H1 (cell line): ENCODE measurements around the gene LCA5L. TPM values are rescaled to one million over a fixed set of nuclear protein-coding genes. Genes with fewer than 3 reads are reported as not detected.

ENCODE experiments used
- CTCF ChIA-PET: fragments of 300-600 bp; sonication (Branson Sonifier 250); formaldehyde crosslinking; loops from one replicate; lab custom pipeline; 2021; ENCODE audit not compliant: partially characterized antibody; lab: Charles Lee
- POLR2A ChIA-PET: fragments of 300-600 bp; sonication (Branson Sonifier 250); formaldehyde crosslinking; loops from one replicate; lab custom pipeline; 2021; ENCODE audit warnings: inconsistent platforms; ENCODE audit not compliant: partially characterized antibody; lab: Charles Lee
- DNase-seq, 2 experiments: peaks; one replicate each; pipeline versions ENCODE4 v3.0.0 to v3.0.0-alpha.2; 2010 to 2022; ENCODE audit warnings: low spot score in 2 of 2, low read depth in 1 of 2, mixed read lengths in 1 of 2
- FAIRE-seq: peaks from 2 replicates; lab custom pipeline; 2011; peaks lifted over from hg19 to GRCh38; lab: Jason Lieb, UNC
- H2AFZ ChIP-seq: 2 replicates; pipeline ENCODE4 v1.8.1; 2012; ENCODE audit warnings: low read length, inconsistent platforms
- H2AK5ac ChIP-seq: 2 replicates; pipeline ENCODE4 v1.6.1; 2013; ENCODE audit warnings: low read depth, low read length
- H2BK120ac ChIP-seq: replicated peaks from 2 replicates; pipeline ENCODE3; 2013; ENCODE audit warnings: low read depth, low read length, inconsistent platforms
- H2BK12ac ChIP-seq: 2 replicates; pipeline ENCODE4 v1.6.1; 2013; ENCODE audit warnings: low read depth, low read length
- H2BK15ac ChIP-seq: 2 replicates; pipeline ENCODE4 v1.6.1; 2013; ENCODE audit warnings: low read length
- H2BK20ac ChIP-seq: 2 replicates; pipeline ENCODE4 v1.6.1; 2013; ENCODE audit warnings: low read length
- H2BK5ac ChIP-seq: 2 replicates; pipeline ENCODE4 v1.6.1; 2013; ENCODE audit warnings: low read depth, low read length
- H3K14ac ChIP-seq: 2 replicates; pipeline ENCODE4 v1.6.1; 2013; ENCODE audit warnings: inconsistent platforms; ENCODE audit not compliant: insufficient read length
- H3K18ac ChIP-seq: 2 replicates; pipeline ENCODE4 v1.6.1; 2013; ENCODE audit warnings: low read length; ENCODE audit errors: extremely low read depth
- H3K23ac ChIP-seq: 2 replicates; pipeline ENCODE4 v1.6.1; 2013; ENCODE audit warnings: inconsistent platforms; ENCODE audit not compliant: insufficient read length
- H3K23me2 ChIP-seq: 2 replicates; pipeline ENCODE4 v1.6.1; 2013; ENCODE audit warnings: low read depth, low read length
- H3K27ac ChIP-seq: 2 replicates; pipeline ENCODE4 v1.6.1; 2011; ENCODE audit warnings: low read depth, low read length, inconsistent platforms
- H3K27me3 ChIP-seq, 4 experiments: replicated peaks in 1 of 4; 1 replicate in 1 of 4; 2 replicates in 3 of 4; pipeline versions ENCODE4 v1.6.1 to v1.8.1; 2011 to 2013; ENCODE audit warnings: low read length in 3 of 4, mild to moderate bottlenecking in 3 of 4, inconsistent platforms in 2 of 4, mixed read lengths in 2 of 4, moderate library complexity in 1 of 4; ENCODE audit not compliant: control insufficient read depth in 3 of 4, insufficient read depth in 3 of 4; ENCODE audit errors: extremely low read depth in 1 of 4
- H3K36me3 ChIP-seq, 4 experiments: 2 replicates each; pipeline versions ENCODE4 v1.6.1 to v1.8.1; 2011 to 2013; ENCODE audit warnings: mild to moderate bottlenecking in 4 of 4, low read length in 3 of 4, moderate library complexity in 2 of 4, control low read depth in 1 of 4, inconsistent platforms in 1 of 4; ENCODE audit not compliant: insufficient read depth in 4 of 4, control insufficient read depth in 2 of 4
- H3K4ac ChIP-seq: replicated peaks from 2 replicates; pipeline ENCODE3; 2013; ENCODE audit warnings: low read length, low read depth, mixed read lengths, inconsistent platforms; ENCODE audit not compliant: insufficient read length
- H3K4me1 ChIP-seq, 4 experiments: replicated peaks in 1 of 4; 1 replicate in 1 of 4; 2 replicates in 3 of 4; pipeline versions ENCODE4 v1.6.1 to v1.8.1; 2011 to 2013; ENCODE audit warnings: low read length in 3 of 4, inconsistent platforms in 2 of 4, mixed read lengths in 1 of 4; ENCODE audit not compliant: insufficient read depth in 4 of 4, control insufficient read depth in 3 of 4
- H3K4me2 ChIP-seq, 2 experiments: 2 replicates each; pipeline versions ENCODE4 v1.6.1 to v1.8.1; 2011 to 2013; ENCODE audit warnings: low read depth in 2 of 2, low read length in 2 of 2, control low read depth in 1 of 2, inconsistent platforms in 1 of 2, mild to moderate bottlenecking in 1 of 2; ENCODE audit not compliant: insufficient read depth in 1 of 2
- H3K4me3 ChIP-seq, 4 experiments: fragments of 200-600, 300-600 bp in 1 of 4; sonication (generic), shearing (Covaris generic), sonication (Bioruptor Twin) in 1 of 4; 2 replicates each; pipeline versions ENCODE4 v1.5.1 to v1.8.1; 2011 to 2016; ENCODE audit warnings: low read length in 4 of 4, low read depth in 3 of 4, control low read depth in 2 of 4, inconsistent platforms in 2 of 4, mild to moderate bottlenecking in 2 of 4, mixed read lengths in 1 of 4, moderate library complexity in 1 of 4; ENCODE audit not compliant: insufficient read depth in 2 of 4; ENCODE audit errors: extremely low read depth in 1 of 4
- H3K56ac ChIP-seq: replicated peaks from 2 replicates; pipeline ENCODE3; 2013; ENCODE audit warnings: low read depth, mild to moderate bottlenecking, mixed read lengths, low read length, inconsistent platforms; ENCODE audit not compliant: insufficient read length
- H3K79me1 ChIP-seq: 2 replicates; pipeline ENCODE4 v1.6.1; 2013; ENCODE audit warnings: low read depth, low read length, control low read depth
- H3K79me2 ChIP-seq, 2 experiments: 2 replicates each; pipeline versions ENCODE4 v1.6.1 to v1.8.1; 2012 to 2013; ENCODE audit warnings: low read length in 2 of 2, mild to moderate bottlenecking in 2 of 2, inconsistent platforms in 1 of 2; ENCODE audit not compliant: insufficient read depth in 2 of 2, control insufficient read depth in 1 of 2
- H3K9ac ChIP-seq, 4 experiments: replicated peaks in 1 of 4; 1 replicate in 1 of 4; 2 replicates in 3 of 4; pipeline versions ENCODE4 v1.6.1 to v1.8.1; 2011 to 2013; ENCODE audit warnings: low read depth in 3 of 4, low read length in 3 of 4, control low read depth in 2 of 4, mild to moderate bottlenecking in 2 of 4, moderate library complexity in 2 of 4, inconsistent platforms in 1 of 4; ENCODE audit errors: extremely low read depth in 1 of 4
- H3K9me3 ChIP-seq, 2 experiments: 2 replicates each; pipeline versions ENCODE4 v1.6.1 to v1.8.1; 2012 to 2013; ENCODE audit warnings: mild to moderate bottlenecking in 2 of 2, moderate library complexity in 2 of 2, control low read depth in 1 of 2, inconsistent platforms in 1 of 2, low read depth in 1 of 2, low read length in 1 of 2, mixed read lengths in 1 of 2; ENCODE audit not compliant: insufficient read depth in 2 of 2
- H4K20me1 ChIP-seq, 2 experiments: replicated peaks in 1 of 2; 2 replicates each; pipeline versions ENCODE3 to v1.8.1; 2011 to 2013; ENCODE audit warnings: inconsistent platforms in 2 of 2, low read length in 2 of 2, mild to moderate bottlenecking in 1 of 2; ENCODE audit not compliant: insufficient read depth in 2 of 2, control insufficient read depth in 1 of 2
- H4K5ac ChIP-seq: 2 replicates; pipeline ENCODE4 v1.6.1; 2013; ENCODE audit warnings: low read length, low read depth, mixed read lengths, inconsistent platforms; ENCODE audit not compliant: insufficient read length
- H4K8ac ChIP-seq: 2 replicates; pipeline ENCODE4 v1.8.0; 2013; ENCODE audit warnings: mild to moderate bottlenecking, moderate library complexity, low read length, inconsistent platforms; ENCODE audit not compliant: insufficient read depth; ENCODE audit errors: extremely low read depth
- H4K91ac ChIP-seq: replicated peaks from 2 replicates; pipeline ENCODE3; 2013; ENCODE audit warnings: low read length, mixed read lengths, inconsistent platforms; ENCODE audit not compliant: insufficient read length
- GABPA ChIP-seq: IDR thresholded peaks from 2 replicates; pipeline ENCODE4 v1.6.1; 2011; ENCODE audit warnings: mild to moderate bottlenecking, low read length, moderate library complexity, borderline replicate concordance; ENCODE audit not compliant: insufficient read depth
- JUND ChIP-seq: IDR thresholded peaks from 2 replicates; pipeline ENCODE4 v1.6.1; 2011; ENCODE audit warnings: mild to moderate bottlenecking, improper control_type of control experiment, low read length
- NRF1 ChIP-seq: IDR thresholded peaks from 2 replicates; pipeline ENCODE4 v1.6.1; 2011; ENCODE audit warnings: mild to moderate bottlenecking, low read depth, low read length, improper control_type of control experiment
- RAD21 ChIP-seq, 2 experiments: IDR thresholded peaks in 1 of 2; conservative IDR thresholded peaks in 1 of 2; 2 replicates each; pipeline ENCODE4 v1.6.1; 2011; ENCODE audit warnings: low read depth in 2 of 2, low read length in 2 of 2, improper control_type of control experiment in 1 of 2, inconsistent platforms in 1 of 2, mild to moderate bottlenecking in 1 of 2, moderate library complexity in 1 of 2
- TBP ChIP-seq: IDR thresholded peaks from 2 replicates; pipeline ENCODE4 v1.6.1; 2011; ENCODE audit warnings: low read depth, low read length, improper control_type of control experiment
- TCF12 ChIP-seq: IDR thresholded peaks from 2 replicates; pipeline ENCODE4 v1.6.1; 2011; ENCODE audit warnings: low read depth, mild to moderate bottlenecking, low read length
- WGBS, 2 experiments: shearing (Covaris generic) in 1 of 2; methylation state at CpG; one replicate each; pipeline versions ENCODE4 v1.1.6 to v1.1.7; 2013 to 2015; ENCODE audit warnings: low lambda C conversion rate in 2 of 2, mixed read lengths in 2 of 2, inconsistent platforms in 1 of 2, low coverage in 1 of 2, missing lambda C conversion rate in 1 of 2; ENCODE audit not compliant: insufficient replicate concordance in 2 of 2, insufficient coverage in 1 of 2, insufficient read length in 1 of 2; ENCODE audit errors: extremely low coverage in 1 of 2, missing lambda C conversion rate in 1 of 2; 5-methylcytosine and 5-hydroxymethylcytosine counted together
- polyA plus RNA-seq, 7 experiments: library from polyadenylated mRNA; depleted of rRNA in 3 of 7; stranded (reverse) in 5 of 7; unstranded in 2 of 7; fragments of >200 nt in 5 of 7; fragments of 200-250 nt in 2 of 7; gene quantifications; 1 replicate in 5 of 7; 2 replicates in 1 of 7; 4 replicates in 1 of 7; pipeline versions ENCODE4 v1.2.1 to v1.2.3, GENCODE V29; 2011 to 2013; ENCODE audit warnings: missing spikeins in 2 of 7, mixed read lengths in 2 of 7
- total RNA-seq: library from RNA; stranded (reverse); fragmentation: NEBNext Ultra II Directional; extraction: Animal tissue kit (Norgen Biotek cat#: 25700); gene quantifications from 2 replicates; pipeline ENCODE4 v1.2.1, GENCODE V29; 2021
- TF ChIP-seq, protein P1 (sequence below): IDR thresholded peaks from 2 replicates; pipeline ENCODE4 v1.6.1; 2012; ENCODE audit warnings: inconsistent platforms
- TF ChIP-seq, protein P2 (sequence below): IDR thresholded peaks from 2 replicates; pipeline ENCODE4 v1.6.1; 2011; ENCODE audit warnings: low read length, improper control_type of control experiment

LCA5L gene
- total and polyA plus RNA-seq, 2 of the 8 experiments (the other 6 are each of a cell fraction or from before 2014, with no cell fraction given), result 0.11 to 0.84 TPM

DNA sequence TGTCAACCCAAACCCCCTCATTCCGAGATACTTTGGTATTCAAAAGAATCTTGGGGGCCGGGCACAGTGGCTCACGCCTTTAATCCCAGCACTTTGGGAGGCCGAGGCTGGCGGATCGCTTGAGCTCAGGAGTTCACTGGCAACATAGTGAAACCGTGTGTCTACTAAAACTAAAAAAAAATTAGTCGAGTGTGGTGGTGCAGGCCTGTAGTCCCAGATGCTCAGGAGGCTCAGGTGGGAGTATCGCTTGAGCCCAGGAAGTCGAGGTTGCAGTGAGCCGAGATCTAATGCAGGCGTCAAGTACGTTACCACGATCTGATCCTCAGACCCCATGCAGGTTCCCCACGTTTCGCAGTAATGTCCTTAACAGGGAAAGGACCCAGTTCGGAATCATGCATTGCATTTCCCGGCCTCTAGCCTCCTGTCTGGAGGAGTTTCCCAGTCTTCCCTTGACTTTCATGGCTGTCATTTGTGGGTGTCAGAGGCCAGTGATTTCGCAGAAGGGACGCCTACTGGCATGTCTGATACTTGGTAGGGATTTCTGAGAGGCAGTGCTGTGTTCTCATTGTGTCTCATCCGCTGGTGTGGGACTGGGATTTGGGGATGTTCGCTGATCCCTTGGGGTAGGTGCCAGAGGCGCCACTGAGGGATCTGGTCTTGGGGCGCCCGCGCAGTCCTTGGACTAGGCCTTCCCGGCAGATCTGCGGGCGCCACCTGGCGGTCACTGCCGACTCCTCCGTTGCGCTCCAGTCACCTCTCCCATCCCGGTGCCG, 57.4 kb downstream of the LCA5L start:
- no peak for FAIRE-seq
- Histone ChIP-seq H2BK20ac (no peak overlapping the region), H2AK5ac (no peak overlapping the region), H3K4me2 (peak overlapping the region; percentile 45 to 64), H3K36me3 (peaks cover 0 to 16% (median 8%) of the 10 kb centered on the region in 4 experiments; a peak in 5 of 8 replicates), H2BK12ac (no peak overlapping the region; the same call in none of the 2 replicates), H4K20me1 (no peaks in the 10 kb centered on the region), H3K14ac (no peak overlapping the region), H3K79me1 (no peaks in the 10 kb centered on the region; the same call in 1 of the 2 replicates), H4K91ac (no peak overlapping the region), H3K56ac (no peak overlapping the region), H3K23ac (no peak overlapping the region), H3K18ac (no peak overlapping the region), H3K4ac (no peak overlapping the region), H3K27ac (no peak overlapping the region), H3K23me2 (no peaks in the 10 kb centered on the region; the same call in 1 of the 2 replicates), H3K79me2 (peaks cover 0 to 3% of the 10 kb centered on the region in 2 experiments; a peak in 1 of 4 replicates), H2BK120ac (no peak overlapping the region), H3K4me1 (peaks cover 0 to 2% (median 0%) of the 10 kb centered on the region in 4 experiments; a peak in 1 of 7 replicates), H3K9me3 (no peaks in the 10 kb centered on the region), H2AFZ (0 out of 2 replicates have a peak overlapping the region, but pooled peaks have one; percentile 11), H3K27me3 (no peaks in the 10 kb centered on the region), H4K5ac (peak overlapping the region; percentile 39), H2BK5ac (peak overlapping the region; percentile 35; the same call in 1 of the 2 replicates), H3K9ac (no peak overlapping the region), H3K4me3 (peak overlapping the region; percentile 4 to 55 (median 38); a peak in 6 of 8 replicates), H4K8ac (peak overlapping the region; percentile 62), H2BK15ac (no peak overlapping the region)
- 33% methylated on average over 35 of the region's 35 CpGs; no CpG with 5 or more reads in 1 of the 2 experiments for WGBS, 2 experiments
- ChIA-PET POLR2A (interaction anchor here (0.6 to 3.7 kb wide), 8 partner anchors 11 to 205 kb away, joined by 3 to 40 read pairs (median 4); partner anchors contain the start of genes HMGN1, LCA5L and PSMG1), CTCF (interaction anchor here (0.9 to 1.7 kb wide), 9 partner anchors 11 to 327 kb away, joined by 3 to 12 read pairs (median 3); no protein-coding TSS in a partner anchor)
- DNase-seq, result peak; percentile 79 to 99
- no peak for TF ChIP-seq JUND
- TF ChIP-seq, protein P1, sequence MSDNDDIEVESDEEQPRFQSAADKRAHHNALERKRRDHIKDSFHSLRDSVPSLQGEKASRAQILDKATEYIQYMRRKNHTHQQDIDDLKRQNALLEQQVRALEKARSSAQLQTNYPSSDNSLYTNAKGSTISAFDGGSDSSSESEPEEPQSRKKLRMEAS, result 0 out of 2 replicates have a peak, but pooled peaks have one; percentile 7
- peak; percentile 33; the same call in 1 of the 2 replicates for TF ChIP-seq TBP
- peak; percentile 19; the same call in 1 of the 2 replicates for TF ChIP-seq NRF1
- peak; percentile 69; the same call in 1 of the 2 replicates for TF ChIP-seq GABPA
- TF ChIP-seq, protein P2, sequence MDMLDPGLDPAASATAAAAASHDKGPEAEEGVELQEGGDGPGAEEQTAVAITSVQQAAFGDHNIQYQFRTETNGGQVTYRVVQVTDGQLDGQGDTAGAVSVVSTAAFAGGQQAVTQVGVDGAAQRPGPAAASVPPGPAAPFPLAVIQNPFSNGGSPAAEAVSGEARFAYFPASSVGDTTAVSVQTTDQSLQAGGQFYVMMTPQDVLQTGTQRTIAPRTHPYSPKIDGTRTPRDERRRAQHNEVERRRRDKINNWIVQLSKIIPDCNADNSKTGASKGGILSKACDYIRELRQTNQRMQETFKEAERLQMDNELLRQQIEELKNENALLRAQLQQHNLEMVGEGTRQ, result no peak
- TF ChIP-seq RAD21 (IDR thresholded peaks at IDR 0.05 in 1 of 2, conservative IDR thresholded peaks at IDR 0.05 in 1 of 2; ENCODE audit: low read depth in 2 of 2, low read length in 2 of 2), result peak; percentile 87 to 92
- no peak for TF ChIP-seq TCF12
